Measurements from ENCODE around the gene OR5K3. TPM values are rescaled to one million over a fixed set of nuclear protein-coding genes. Genes with fewer than 3 reads are reported as not detected.

OR5K3 gene
- total RNA-seq, 1 experiment from 2014 or later, result not detected

DNA sequence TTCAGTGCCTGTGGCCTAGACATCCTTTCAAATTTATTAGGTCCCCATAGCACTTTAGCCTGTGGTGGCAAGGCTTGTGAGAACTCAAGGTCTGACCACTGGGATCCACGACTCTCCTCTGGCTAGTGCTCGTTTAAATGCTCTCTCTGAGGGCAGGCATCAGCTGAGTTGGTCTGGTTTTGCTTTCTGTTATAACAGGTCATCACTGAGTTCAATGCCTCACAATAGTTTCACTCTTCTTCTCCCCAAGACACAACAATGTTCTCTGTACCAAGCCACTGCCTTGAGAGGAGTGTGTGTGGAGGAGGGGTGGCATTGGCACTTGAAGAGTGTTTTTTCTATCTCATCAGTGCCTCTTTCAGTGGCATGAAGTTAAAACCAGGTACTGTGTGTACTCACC, 29.2 kb upstream of the OR5K3 start:
- DNase-seq, result no peak
- Histone ChIP-seq H3K9ac (ENCODE audit: low read length) (no peak overlapping the region), H3K79me2 (ENCODE audit: low read length) (no peaks in the 10 kb centered on the region), H3K27me3 (ENCODE audit: low read length) (no peaks in the 10 kb centered on the region), H3K36me3 (ENCODE audit: insufficient read depth, low read length) (no peaks in the 10 kb centered on the region), H2AFZ (ENCODE audit: low read length) (no peak overlapping the region), H3K9me2 (replicated peaks; ENCODE audit: insufficient read depth, low read length) (no peaks in the 10 kb centered on the region), H4K20me1 (ENCODE audit: insufficient read depth, low read depth, low read length) (no peaks in the 10 kb centered on the region), H3K4me2 (ENCODE audit: low read depth, low read length, poor library complexity, severe bottlenecking) (no peak overlapping the region), H3K4me3 (ENCODE audit: low read length) (no peak overlapping the region), H3K9me3 (ENCODE audit: low read length) (peaks cover 3% of the 10 kb centered on the region), H3K4me1 (ENCODE audit: low read length) (no peaks in the 10 kb centered on the region), H3K27ac (ENCODE audit: low read length) (no peak overlapping the region)

DNA sequence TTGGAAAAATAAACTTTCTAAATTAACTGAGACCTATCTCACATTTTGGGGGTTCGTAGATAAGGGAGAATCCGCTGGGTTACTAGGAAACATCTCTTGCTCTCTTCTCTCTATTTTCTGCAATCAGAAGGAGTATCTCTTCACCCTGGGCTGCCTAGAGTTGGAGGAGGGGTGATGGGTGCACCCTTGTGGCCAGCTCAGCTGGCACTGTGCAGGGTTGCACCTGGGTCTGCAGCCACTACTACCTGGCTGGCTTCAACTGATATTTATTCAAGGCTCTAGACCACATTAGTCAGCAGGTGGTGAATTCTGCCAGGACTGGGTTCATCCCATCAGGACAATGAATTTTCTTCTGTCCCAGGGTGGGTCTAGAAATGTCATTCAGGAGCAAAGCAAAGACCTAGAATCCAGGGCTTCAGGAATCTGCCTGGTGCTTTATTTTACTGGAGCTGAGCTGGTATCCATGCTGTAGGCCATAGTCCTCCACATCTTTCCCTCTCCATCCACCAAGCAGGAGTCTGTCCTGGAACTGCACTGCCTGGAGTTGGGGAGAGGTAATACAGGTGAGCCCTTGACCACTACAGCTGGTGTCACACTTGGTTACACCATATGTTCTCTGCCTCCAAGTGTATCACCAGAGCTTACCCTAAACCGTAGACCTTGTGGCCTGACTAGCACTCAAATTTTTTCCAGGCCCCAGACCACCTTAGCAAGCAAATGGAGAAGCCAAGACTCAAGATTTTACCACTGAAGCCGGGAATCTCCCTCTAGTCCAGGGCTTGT, 22.8 kb upstream of the OR5K3 start:
- Histone ChIP-seq H3K27me3 (ENCODE audit: low read length) (no peaks in the 10 kb centered on the region), H3K79me2 (ENCODE audit: low read length) (no peaks in the 10 kb centered on the region), H3K36me3 (ENCODE audit: insufficient read depth, low read length) (no peaks in the 10 kb centered on the region), H3K9me2 (replicated peaks; ENCODE audit: insufficient read depth, low read length) (no peaks in the 10 kb centered on the region), H3K9ac (ENCODE audit: low read length) (no peak overlapping the region), H3K9me3 (ENCODE audit: low read length) (no peaks in the 10 kb centered on the region), H3K4me3 (ENCODE audit: low read length) (no peak overlapping the region), H2AFZ (ENCODE audit: low read length) (no peak overlapping the region), H3K27ac (ENCODE audit: low read length) (no peak overlapping the region), H3K4me2 (ENCODE audit: low read depth, low read length, poor library complexity, severe bottlenecking) (no peak overlapping the region), H4K20me1 (ENCODE audit: insufficient read depth, low read depth, low read length) (no peaks in the 10 kb centered on the region), H3K4me1 (ENCODE audit: low read length) (no peaks in the 10 kb centered on the region)
- no peak for DNase-seq

DNA sequence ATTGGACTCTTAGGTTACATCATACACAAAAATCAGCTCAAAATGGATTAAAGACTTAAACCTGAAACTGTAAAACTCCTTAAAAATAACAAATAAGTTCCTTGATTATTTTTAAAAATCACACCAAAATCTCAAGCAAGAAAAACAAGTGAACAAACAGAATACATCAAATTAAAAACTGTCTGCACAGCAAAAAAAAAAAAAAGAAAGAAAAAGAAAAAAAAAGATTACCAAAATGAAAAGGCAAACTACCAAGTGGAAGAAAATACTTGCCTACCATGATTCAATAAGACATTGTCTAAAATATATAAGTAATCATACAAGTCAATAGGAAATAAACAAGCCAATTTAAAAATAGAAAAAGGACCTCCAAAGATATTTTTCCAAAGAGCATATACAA, 19.3 kb upstream of the OR5K3 start:
- Histone ChIP-seq H3K27me3 (ENCODE audit: low read length) (no peaks in the 10 kb centered on the region), H3K79me2 (ENCODE audit: low read length) (no peaks in the 10 kb centered on the region), H3K4me1 (ENCODE audit: low read length) (no peaks in the 10 kb centered on the region), H3K36me3 (ENCODE audit: insufficient read depth, low read length) (no peaks in the 10 kb centered on the region), H3K4me3 (ENCODE audit: low read length) (no peak overlapping the region), H2AFZ (ENCODE audit: low read length) (no peak overlapping the region), H3K9ac (ENCODE audit: low read length) (no peak overlapping the region), H3K9me3 (ENCODE audit: low read length) (no peaks in the 10 kb centered on the region), H3K27ac (ENCODE audit: low read length) (no peak overlapping the region), H3K9me2 (replicated peaks; ENCODE audit: insufficient read depth, low read length) (no peaks in the 10 kb centered on the region), H4K20me1 (ENCODE audit: insufficient read depth, low read depth, low read length) (no peaks in the 10 kb centered on the region), H3K4me2 (ENCODE audit: low read depth, low read length, poor library complexity, severe bottlenecking) (no peak overlapping the region)
- DNase-seq, result no peak

DNA sequence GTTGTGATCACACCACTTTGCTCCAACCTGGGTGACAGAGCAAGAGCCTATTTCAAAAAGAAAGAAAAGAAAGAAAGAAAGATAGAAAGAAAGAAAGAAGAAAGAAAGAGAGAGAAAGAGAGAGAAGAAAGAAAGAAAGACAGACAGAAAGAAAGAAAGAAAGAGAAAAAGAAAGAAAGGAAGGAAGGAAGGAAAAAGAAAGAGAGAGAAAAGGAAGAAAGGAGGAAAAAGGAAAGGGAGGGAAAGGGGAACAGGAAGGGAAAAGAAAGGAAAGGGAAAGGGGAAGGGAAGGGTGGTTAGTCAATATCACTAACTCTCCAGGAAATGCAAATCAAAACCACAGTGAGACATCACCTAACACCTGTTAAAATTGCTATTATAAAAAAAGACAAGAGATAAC, 18.6 kb upstream of the OR5K3 start:
- H3K4me1 ChIP-seq (ENCODE audit: low read length), result no peaks in the 10 kb centered on the region
- no peak overlapping the region for H3K4me2 ChIP-seq (ENCODE audit: low read depth, low read length, poor library complexity, severe bottlenecking)
- H3K9me2 ChIP-seq (replicated peaks; ENCODE audit: insufficient read depth, low read length), result no peaks in the 10 kb centered on the region
- DNase-seq, result no peak
- H3K27ac ChIP-seq (ENCODE audit: low read length), result no peak overlapping the region
- no peaks in the 10 kb centered on the region for H4K20me1 ChIP-seq (ENCODE audit: insufficient read depth, low read depth, low read length)
- H3K9ac ChIP-seq (ENCODE audit: low read length), result no peak overlapping the region
- no peaks in the 10 kb centered on the region for H3K36me3 ChIP-seq (ENCODE audit: insufficient read depth, low read length)
- no peak overlapping the region for H2AFZ ChIP-seq (ENCODE audit: low read length)
- no peaks in the 10 kb centered on the region for H3K79me2 ChIP-seq (ENCODE audit: low read length)
- H3K4me3 ChIP-seq (ENCODE audit: low read length), result no peak overlapping the region
- H3K27me3 ChIP-seq (ENCODE audit: low read length), result no peaks in the 10 kb centered on the region
- H3K9me3 ChIP-seq (ENCODE audit: low read length), result no peaks in the 10 kb centered on the region

DNA sequence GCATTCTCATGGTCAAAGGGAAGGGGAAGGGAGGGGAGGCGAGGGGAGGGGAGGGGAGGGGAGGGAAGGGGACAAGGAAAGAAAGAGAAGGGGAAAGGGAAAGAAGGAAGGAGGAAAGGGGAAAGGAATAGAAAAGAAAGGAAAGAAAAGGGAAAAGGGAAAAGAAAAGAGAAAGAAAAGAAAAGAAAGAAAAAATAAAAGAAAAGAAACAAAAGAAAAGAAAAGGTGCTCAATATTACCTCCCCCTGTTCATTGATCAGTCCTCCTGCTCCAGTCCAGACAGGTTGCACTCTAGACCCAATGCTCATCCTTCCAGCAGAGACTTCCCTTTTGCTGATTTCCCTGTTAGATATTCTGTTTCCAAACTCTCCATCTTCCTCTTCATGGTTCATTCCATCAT, 18.0 kb upstream of the OR5K3 start:
- Histone ChIP-seq H3K9ac (ENCODE audit: low read length) (no peak overlapping the region), H3K27me3 (ENCODE audit: low read length) (no peaks in the 10 kb centered on the region), H3K27ac (ENCODE audit: low read length) (no peak overlapping the region), H3K4me3 (ENCODE audit: low read length) (no peak overlapping the region), H3K9me2 (replicated peaks; ENCODE audit: insufficient read depth, low read length) (no peaks in the 10 kb centered on the region), H2AFZ (ENCODE audit: low read length) (no peak overlapping the region), H3K79me2 (ENCODE audit: low read length) (no peaks in the 10 kb centered on the region), H4K20me1 (ENCODE audit: insufficient read depth, low read depth, low read length) (no peaks in the 10 kb centered on the region), H3K4me2 (ENCODE audit: low read depth, low read length, poor library complexity, severe bottlenecking) (no peak overlapping the region), H3K4me1 (ENCODE audit: low read length) (no peaks in the 10 kb centered on the region), H3K36me3 (ENCODE audit: insufficient read depth, low read length) (no peaks in the 10 kb centered on the region), H3K9me3 (ENCODE audit: low read length) (no peaks in the 10 kb centered on the region)
- no peak for DNase-seq

DNA sequence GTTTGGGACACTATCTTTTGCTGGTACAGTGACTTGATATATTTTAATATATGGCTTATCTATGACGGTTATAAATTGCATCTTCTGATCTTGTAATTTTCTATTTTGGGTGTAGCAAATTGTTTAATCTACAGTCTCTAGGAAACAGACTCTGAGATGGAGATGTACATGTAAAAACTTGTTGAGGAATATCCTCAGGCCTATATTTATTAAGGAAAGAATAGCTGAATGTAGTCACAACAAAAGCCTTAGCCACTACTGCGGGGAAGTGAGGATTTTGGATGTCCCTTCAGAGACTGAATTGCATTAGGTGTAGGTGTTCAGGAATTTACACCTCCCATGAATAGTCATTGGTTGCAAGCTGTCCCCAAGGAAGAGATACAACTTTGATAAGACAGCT, 13.8 kb upstream of the OR5K3 start:
- no peaks in the 10 kb centered on the region for H3K36me3 ChIP-seq (ENCODE audit: insufficient read depth, low read length)
- DNase-seq, result no peak
- H3K4me1 ChIP-seq (ENCODE audit: low read length), result no peaks in the 10 kb centered on the region
- H3K4me3 ChIP-seq (ENCODE audit: low read length), result no peak overlapping the region
- no peak overlapping the region for H3K9ac ChIP-seq (ENCODE audit: low read length)
- H3K4me2 ChIP-seq (ENCODE audit: low read depth, low read length, poor library complexity, severe bottlenecking), result no peak overlapping the region
- H3K27ac ChIP-seq (ENCODE audit: low read length), result no peak overlapping the region
- no peak overlapping the region for H2AFZ ChIP-seq (ENCODE audit: low read length)
- no peaks in the 10 kb centered on the region for H3K79me2 ChIP-seq (ENCODE audit: low read length)
- no peaks in the 10 kb centered on the region for H4K20me1 ChIP-seq (ENCODE audit: insufficient read depth, low read depth, low read length)
- no peaks in the 10 kb centered on the region for H3K9me2 ChIP-seq (replicated peaks; ENCODE audit: insufficient read depth, low read length)
- no peaks in the 10 kb centered on the region for H3K9me3 ChIP-seq (ENCODE audit: low read length)
- no peaks in the 10 kb centered on the region for H3K27me3 ChIP-seq (ENCODE audit: low read length)

DNA sequence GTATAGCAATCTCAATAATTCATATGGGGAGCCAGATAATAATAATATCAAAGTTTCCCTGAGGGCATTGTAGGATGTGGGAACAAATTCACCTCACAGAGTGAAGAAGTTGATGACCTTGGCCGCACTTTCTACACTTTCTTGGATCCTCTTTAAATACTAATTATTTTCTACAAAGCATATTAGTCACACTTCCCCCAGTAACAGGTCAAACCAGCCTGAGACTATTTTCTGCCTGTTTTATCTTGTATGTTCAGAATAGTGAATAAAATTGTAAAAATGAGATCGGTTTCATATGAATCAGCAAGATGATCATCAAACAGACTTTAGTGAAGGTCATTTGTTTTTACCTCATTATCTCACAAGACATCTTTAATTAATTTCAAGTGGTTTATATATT, 2.3 kb upstream of the OR5K3 start:
- DNase-seq, result no peak
- Histone ChIP-seq H3K79me2 (ENCODE audit: low read length) (no peaks in the 10 kb centered on the region), H3K27me3 (ENCODE audit: low read length) (no peaks in the 10 kb centered on the region), H3K27ac (ENCODE audit: low read length) (no peak overlapping the region), H2AFZ (ENCODE audit: low read length) (no peak overlapping the region), H3K4me1 (ENCODE audit: low read length) (no peaks in the 10 kb centered on the region), H3K4me2 (ENCODE audit: low read depth, low read length, poor library complexity, severe bottlenecking) (no peak overlapping the region), H3K9me3 (ENCODE audit: low read length) (no peaks in the 10 kb centered on the region), H3K9me2 (replicated peaks; ENCODE audit: insufficient read depth, low read length) (no peaks in the 10 kb centered on the region), H3K4me3 (ENCODE audit: low read length) (no peak overlapping the region), H4K20me1 (ENCODE audit: insufficient read depth, low read depth, low read length) (no peaks in the 10 kb centered on the region), H3K36me3 (ENCODE audit: insufficient read depth, low read length) (no peaks in the 10 kb centered on the region), H3K9ac (ENCODE audit: low read length) (no peak overlapping the region)

DNA sequence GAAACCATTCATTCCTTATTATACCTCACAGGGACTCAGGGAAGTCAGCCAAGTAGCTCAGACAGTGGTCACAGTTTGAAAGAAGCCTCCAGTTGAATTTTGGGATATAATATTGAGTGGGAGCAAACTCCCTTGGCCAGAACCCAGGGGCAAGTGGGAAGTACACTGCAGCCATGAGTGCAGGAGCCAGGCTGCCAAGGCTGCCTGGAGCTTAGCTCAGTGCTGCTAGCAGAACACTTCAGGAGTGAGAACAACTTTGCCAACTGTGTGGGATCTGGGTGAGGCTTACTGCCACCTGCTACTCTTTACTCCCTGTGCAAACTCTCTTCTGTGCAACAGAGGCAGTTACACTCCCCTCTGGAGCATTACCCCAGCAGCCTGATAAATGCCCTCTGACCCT, 4.6 kb downstream of the OR5K3 start:
- no peaks in the 10 kb centered on the region for H4K20me1 ChIP-seq (ENCODE audit: insufficient read depth, low read depth, low read length)
- H3K9me2 ChIP-seq (replicated peaks; ENCODE audit: insufficient read depth, low read length), result no peaks in the 10 kb centered on the region
- H3K79me2 ChIP-seq (ENCODE audit: low read length), result no peaks in the 10 kb centered on the region
- no peak overlapping the region for H3K9ac ChIP-seq (ENCODE audit: low read length)
- H2AFZ ChIP-seq (ENCODE audit: low read length), result no peak overlapping the region
- H3K36me3 ChIP-seq (ENCODE audit: insufficient read depth, low read length), result no peaks in the 10 kb centered on the region
- H3K27me3 ChIP-seq (ENCODE audit: low read length), result peaks cover 5% of the 10 kb centered on the region; the same call in 1 of the 2 replicates
- no peak overlapping the region for H3K4me2 ChIP-seq (ENCODE audit: low read depth, low read length, poor library complexity, severe bottlenecking)
- no peak overlapping the region for H3K27ac ChIP-seq (ENCODE audit: low read length)
- H3K4me1 ChIP-seq (ENCODE audit: low read length), result no peaks in the 10 kb centered on the region
- no peak overlapping the region for H3K4me3 ChIP-seq (ENCODE audit: low read length)
- no peaks in the 10 kb centered on the region for H3K9me3 ChIP-seq (ENCODE audit: low read length)
- no peak for DNase-seq
